ENCODE measurements around the gene AIM2. TPM values are rescaled to one million over a fixed set of nuclear protein-coding genes. Genes with fewer than 3 reads are reported as not detected.
A peak's percentile ranks its signal among the peaks of the same experiment; 100 is the strongest.
"Not testable (repeated sequence)": the region's sequence is repeated elsewhere in the genome, so short reads cannot be mapped to it uniquely, and the experiment has no call there.

The AIM2 gene, protein sequence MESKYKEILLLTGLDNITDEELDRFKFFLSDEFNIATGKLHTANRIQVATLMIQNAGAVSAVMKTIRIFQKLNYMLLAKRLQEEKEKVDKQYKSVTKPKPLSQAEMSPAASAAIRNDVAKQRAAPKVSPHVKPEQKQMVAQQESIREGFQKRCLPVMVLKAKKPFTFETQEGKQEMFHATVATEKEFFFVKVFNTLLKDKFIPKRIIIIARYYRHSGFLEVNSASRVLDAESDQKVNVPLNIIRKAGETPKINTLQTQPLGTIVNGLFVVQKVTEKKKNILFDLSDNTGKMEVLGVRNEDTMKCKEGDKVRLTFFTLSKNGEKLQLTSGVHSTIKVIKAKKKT
- total RNA-seq, result 0.51 TPM
- long read RNA-seq, result 0 reads

DNA sequence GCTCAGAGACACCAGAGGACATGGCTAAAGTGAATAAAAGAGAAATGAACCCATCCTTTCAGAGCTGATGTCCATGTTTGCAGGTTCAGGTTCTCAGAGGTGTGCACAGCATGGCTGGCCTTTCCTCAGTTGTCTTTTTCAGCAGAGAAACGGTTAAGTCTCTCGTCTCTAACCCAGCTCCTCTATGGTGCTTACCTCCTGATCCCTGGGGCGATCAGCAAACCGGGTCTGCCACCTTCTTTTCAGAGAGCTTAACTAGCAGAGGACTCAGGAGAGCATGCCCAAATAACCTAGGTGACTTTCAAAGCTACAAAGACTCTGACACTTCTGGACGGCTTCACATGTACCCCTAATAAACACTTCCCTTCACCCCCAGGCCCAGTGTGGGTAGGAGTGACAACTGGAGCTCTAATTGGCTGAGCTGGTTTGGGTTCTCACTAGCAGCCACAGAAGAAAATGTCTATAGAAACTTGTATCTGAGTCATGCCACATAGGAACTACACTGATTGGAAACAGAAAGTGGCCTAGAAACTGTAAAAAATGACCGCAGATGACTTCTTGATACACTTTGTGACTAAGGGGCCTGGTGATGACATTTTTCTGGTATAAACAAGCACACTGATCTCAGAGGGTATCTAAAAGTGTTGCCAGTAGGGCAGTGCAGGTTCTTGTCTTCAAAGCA lies at the start of gene AIM2:
AIM2 (minus strand) TSS at position 329 of the 682 bp plus-strand sequence. CDS start 3,267 bp downstream, outside the sequence.
- intact Hi-C loops (cut with DNase I), result no loop called here
- peak; percentile 34 for ATAC-seq
- DNase-seq (ENCODE audit: missing footprints), result no peak

DNA sequence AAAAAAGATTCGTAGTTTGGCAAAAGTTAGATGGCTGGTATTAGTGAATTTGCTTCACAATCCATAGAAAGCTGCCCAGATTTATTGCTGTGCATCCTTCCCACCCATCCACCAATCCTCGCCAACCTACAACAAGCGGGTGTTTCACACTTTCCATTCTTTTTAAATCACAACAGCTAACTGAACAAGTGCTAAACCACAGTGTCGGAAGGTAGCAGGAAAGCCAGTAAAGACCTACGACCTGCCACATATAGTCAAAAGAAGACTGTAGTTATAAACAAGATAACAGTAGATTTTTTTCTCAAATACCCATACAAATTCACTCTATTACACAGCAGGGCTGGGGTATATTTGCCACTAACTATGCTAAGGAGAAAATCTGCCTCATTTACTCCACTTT lies 47.0 kb upstream of the AIM2 start:
- ATAC-seq, result no peak
- DNase-seq (ENCODE audit: missing footprints), result no peak
- intact Hi-C loops (cut with DNase I), result no loop called here

GRCh38 chr1:159122005-159122621 lies 45.5 kb upstream of the AIM2 start:
- ATAC-seq, result no peak

DNA sequence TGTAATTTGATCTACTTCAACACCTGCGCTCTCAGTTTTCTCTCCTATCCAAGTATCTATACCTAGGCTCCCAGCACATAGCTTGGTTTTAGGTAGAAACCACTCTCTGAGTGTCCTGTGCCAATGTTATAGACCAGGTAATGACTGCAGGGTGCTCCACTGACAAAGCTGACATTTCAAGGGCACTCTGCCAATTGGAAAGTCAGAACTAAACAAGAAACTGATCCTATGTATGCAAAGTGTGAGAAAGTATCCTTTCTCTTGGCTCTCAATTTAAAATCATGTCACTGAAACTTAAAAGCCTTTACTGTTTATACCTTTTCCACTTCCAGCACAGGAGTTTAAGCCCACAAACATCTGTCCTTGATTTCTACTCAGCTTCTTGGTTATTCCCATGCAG lies 45.0 kb upstream of the AIM2 start:
- no peak for ATAC-seq
- no peak for DNase-seq (ENCODE audit: missing footprints)
- intact Hi-C loops (cut with DNase I), result no loop called here

More at GRCh38 chr1:159122005-159122621, 45.5 kb upstream of the AIM2 start:
- no peak for DNase-seq (ENCODE audit: missing footprints)
- intact Hi-C loops (cut with DNase I), result no loop called here

DNA sequence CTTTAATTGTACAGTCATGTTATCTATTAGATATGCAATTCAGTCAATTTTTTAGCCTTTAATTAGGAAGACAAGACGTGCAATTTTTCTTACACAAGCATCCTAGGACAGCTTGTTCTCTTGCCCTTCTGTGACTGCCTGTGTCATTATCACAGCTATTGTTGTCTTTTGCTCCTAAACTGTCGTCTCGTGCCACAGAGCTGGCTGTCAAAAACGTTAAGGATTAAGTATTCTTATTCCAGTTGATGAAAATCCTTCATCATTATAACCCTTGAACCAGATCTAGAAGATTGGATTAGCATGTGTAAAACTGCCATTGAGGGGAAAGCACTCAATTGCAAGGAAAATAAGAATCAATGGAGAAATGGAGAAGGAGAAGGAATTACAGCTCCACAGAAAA lies 43.8 kb upstream of the AIM2 start:
- no peak for DNase-seq (ENCODE audit: missing footprints)
- no peak for ATAC-seq
- intact Hi-C loops (cut with DNase I), result no loop called here

GRCh38 chr1:159113596-159114433 lies 37.2 kb upstream of the AIM2 start:
- intact Hi-C loops (cut with DNase I), result no loop called here
- ATAC-seq (no peak), DNase-seq (ENCODE audit: missing footprints) (no peak)

- intact Hi-C loops (cut with DNase I), result not testable (repeated sequence)
Observed at GRCh38 chr1:159103021-159103420, 26.5 kb upstream of the AIM2 start.

DNA sequence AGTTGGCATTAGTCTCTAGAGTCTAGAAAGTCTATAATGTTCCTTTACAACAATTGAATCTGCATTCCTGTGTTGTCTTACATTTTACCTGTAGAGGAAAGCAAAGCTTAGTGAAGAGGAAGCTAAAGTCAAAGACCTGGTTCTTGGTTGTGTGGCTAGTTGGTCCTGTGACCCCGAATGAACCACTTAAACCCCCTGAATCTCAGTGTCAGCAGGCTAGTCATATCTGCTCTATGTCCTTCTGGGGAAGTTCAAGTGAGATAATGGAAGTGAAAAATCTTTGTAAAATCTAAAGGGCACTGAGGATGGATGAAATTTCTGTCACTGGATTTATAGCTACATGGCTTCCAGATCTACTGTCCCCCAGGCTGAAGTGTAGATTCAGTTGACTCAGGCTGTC lies 24.0 kb upstream of the AIM2 start:
- DNase-seq (ENCODE audit: missing footprints), result no peak
- intact Hi-C loops (cut with DNase I), result no loop called here
- ATAC-seq, result no peak

More at GRCh38 chr1:159103021-159103420, 26.5 kb upstream of the AIM2 start:
- not testable (repeated sequence) for DNase-seq (ENCODE audit: missing footprints); ATAC-seq

DNA sequence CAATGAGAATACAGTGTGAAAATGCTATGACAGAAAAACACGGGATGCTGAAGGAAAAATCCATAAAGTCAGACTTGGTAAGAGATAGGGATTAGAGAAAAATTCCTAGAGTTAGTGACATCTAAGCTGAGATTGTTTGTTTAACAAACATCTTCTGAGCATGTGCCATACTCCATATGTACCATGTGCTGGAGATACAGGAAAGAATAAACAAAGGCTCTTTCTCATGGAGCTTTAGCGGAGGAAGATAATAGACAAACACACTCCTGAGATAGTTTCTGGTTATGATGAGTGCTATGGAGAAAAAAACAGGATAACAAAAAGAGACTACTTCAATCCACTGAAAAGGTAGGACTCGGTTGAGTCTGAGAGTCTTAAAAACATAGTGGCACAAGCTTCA lies 22.0 kb upstream of the AIM2 start:
- intact Hi-C loops (cut with DNase I), result no loop called here
- no peak for ATAC-seq
- no peak for DNase-seq (ENCODE audit: missing footprints)

DNA sequence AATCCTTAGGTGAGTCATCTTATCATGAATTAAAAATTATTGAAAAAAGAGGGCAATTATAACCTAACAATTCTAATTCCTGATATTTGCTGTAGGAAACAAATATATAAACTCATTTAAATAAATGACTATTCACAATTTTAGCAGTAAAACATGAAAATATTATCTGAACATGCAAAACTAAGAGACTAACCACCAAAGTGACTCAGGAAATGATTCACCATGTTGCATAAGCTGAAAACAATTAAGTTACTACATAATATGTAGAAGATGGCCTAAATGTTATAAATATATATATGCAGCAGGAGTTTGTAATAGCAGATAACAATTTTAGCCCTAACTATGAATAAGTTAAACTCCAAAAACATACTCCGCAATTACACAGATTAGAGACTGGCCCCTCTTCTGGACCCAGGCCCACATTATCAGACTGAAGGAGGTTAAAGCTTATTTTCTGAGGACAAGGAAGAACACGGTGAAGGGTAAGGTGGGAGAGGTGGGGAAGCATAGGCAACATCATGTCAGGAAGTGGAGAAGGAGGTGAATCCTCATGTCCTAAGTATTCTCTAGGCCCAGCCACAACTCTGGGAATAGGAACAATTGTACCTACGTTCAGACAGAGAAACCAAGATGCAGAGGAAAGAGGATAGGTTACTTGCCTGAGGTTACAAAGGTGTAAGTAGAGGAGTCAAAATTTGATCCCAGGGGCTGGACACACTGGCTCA lies 15.6 kb upstream of the AIM2 start:
- ATAC-seq (no peak), DNase-seq (ENCODE audit: missing footprints) (no peak)
- intact Hi-C loops (cut with DNase I), result no loop called here

- ATAC-seq (no peak), DNase-seq (ENCODE audit: missing footprints) (no peak)
- intact Hi-C loops (cut with DNase I), result no loop called here
Observed at GRCh38 chr1:159091607-159092031, 15.1 kb upstream of the AIM2 start.

DNA sequence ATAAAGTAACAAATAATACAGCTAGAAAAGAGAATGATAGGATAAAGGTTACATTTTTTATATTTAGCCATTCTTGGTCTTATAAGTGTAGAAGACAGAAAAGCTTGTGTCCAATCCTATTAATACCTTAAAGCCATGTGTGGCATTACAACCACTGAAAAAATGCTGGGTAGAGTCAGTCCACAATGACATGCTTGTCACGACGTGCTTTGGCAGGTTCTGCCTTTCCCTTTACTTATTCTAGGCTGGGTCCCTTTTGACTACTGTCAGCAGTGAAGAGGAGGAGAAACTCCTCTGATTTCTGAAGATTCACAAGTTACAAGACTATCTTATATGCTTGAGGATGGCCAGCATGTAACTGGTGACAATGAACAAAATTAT lies 14.6 kb upstream of the AIM2 start:
- intact Hi-C loops (cut with DNase I), result no loop called here
- DNase-seq (ENCODE audit: missing footprints) (no peak), ATAC-seq (no peak)

DNA sequence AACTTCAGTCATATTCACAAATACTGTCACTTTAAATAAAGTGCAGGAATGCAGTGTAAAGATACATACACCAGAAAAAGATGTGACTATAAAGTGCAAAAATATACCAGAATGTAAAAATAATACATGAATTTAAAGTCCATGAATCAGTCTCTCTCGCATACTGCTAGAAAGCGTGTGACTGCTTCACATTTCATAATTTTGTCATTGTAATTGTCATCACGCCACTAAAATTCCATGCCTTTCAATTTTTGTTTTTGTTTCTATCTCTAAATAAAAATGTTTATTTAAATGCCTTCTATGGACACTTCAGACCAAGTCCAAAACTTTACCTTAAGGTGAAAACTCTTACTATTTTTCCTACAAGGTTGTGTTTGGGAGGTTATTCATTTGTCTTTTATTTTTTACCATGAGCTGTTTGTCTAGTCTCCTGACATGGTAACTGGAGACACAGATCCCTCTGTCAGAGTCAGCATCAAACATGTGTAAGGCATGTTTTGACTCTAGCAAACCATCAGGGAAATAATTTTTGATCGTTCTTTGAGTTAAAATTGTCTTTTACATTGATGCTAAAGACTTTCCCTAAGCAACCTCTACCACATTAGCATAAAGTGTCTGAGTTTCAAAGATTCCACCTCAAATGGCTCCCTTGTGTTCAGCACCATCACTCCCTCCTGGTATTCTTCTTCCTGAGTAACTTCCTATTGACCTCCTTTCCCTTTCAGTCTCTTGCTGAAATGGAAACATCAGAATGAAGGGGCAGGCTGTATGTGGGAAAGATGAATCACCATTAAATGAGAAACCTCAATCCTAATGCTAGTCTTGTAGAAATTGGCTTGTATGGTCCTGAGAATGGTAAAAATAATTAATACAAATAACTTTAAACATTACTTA lies 14.0 kb upstream of the AIM2 start:
- no peak for DNase-seq (ENCODE audit: missing footprints)
- ATAC-seq, result no peak
- intact Hi-C loops (cut with DNase I), result no loop called here

DNA sequence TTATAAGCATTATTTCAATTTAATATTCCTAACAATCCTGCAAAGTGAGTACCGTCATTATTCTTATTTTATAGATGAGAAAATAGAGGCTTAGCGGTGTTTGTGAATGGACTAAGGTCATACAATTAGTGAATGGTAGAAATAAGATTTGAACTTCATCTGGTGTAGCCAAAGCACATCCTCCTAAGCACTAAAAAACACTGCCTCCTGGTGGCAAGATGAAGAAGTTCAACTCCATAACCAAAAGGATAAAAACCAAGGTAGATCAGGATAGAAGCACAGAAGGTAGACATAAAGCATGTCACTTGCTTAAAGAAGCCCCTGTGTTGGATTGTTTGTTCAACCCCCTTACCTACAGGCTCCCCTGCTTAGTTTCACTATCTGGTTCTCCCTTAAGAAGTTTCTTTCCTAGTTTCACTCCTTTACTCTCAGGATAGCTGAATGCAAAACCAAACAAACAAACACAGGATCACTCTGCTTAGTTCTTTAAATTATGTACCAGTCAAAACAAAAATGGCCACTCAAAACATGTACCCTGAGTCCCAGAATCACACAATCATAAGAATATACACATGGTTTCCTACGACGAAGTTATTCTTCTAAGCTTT lies 12.7 kb upstream of the AIM2 start:
- intact Hi-C loops (cut with DNase I), result no loop called here
- DNase-seq (ENCODE audit: missing footprints), result no peak
- ATAC-seq, result no peak

- DNase-seq (ENCODE audit: missing footprints) (no peak), ATAC-seq (no peak)
Observed at GRCh38 chr1:159088546-159089183, 12.1 kb upstream of the AIM2 start.

DNA sequence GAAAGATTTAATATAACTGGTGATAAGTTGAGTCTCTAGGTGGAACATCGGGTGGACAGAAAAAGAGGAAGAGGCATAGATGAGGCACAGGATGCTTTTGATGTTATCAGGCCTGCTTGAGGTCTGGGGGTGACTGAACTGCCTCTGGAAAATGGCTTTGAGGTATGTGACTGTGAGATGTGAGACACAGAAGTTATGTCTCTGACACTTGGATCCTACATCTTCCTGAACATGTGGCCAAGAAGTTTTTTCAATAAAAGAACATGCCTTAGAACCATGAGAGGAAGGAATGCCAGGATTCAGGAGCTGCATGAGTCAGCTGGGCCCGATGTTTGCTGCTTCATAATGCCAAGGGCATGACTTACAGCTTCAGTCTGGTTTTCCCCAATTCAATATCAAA lies 11.5 kb upstream of the AIM2 start:
- intact Hi-C loops (cut with DNase I), result no loop called here
- no peak for ATAC-seq

More at GRCh38 chr1:159088546-159089183, 12.1 kb upstream of the AIM2 start:
- intact Hi-C loops (cut with DNase I), result no loop called here

DNA sequence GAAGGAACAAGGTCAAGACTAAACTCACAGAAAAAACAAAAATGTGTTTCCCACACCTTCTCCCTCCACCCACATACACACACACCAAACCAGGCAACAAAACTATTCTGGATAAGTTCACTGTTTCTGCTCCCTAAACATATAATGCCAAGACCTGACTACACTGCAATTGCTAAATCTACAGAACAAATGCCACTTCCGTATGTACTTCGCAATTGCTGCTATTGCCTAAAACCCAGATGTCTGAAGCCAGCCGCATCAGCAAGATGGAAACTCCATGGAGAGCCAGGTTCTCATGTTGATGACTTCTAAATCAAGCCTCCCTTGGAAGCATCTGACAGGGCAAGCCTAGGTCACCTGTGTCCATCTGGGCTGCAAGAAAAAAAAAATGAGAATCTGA lies 8.3 kb upstream of the AIM2 start:
- DNase-seq (ENCODE audit: missing footprints), result no peak
- intact Hi-C loops (cut with DNase I), result no loop called here
- ATAC-seq, result peak; percentile 37

More for the DNA sequence above, 11.5 kb upstream of the AIM2 start:
- no peak for DNase-seq (ENCODE audit: missing footprints)
